ENCODE measurements around the gene ZNF500.

ZNF500 gene

DNA sequence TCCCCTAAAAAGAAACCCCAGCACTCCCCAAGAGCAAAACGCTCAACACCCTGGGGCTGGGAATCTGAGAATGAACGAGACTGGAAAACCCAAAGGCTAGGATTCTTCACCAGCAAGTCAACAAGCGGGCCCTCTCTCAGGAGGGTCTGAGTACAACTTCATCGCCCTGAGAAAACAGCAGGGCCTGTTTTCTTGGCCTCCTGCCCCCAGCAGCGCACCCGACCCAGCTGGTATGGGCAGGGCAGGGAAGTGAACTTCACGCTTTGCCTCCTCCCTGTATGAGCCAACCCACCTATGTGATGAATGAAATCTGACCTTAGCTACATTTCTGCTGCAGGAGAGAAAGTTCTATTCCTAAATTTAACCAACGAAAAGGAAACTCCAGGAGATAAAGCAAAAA is 62.5 kb downstream of the ZNF500 start:
- DNase-seq (ENCODE audit: low spot score): no peak

DNA sequence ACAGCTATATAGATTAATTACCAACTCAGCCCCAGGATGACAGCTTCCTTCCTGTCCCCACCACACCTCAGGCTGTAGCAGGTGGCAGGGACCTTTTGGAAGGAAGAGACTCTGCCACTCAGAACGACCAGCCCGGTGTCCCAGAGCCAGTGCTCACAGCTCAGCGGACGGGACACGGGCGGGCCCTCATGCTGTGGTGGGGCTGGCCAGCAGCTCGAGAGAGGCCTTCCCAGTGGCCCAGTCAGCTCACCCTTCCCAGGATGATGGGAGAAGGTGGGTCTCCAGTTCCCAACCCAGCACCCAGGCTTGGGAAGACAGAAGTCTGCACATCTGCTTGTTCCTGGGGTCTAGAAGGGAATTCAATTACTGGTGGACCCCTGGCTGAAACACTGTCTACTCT is 63.1 kb downstream of the ZNF500 start:
- no peak for DNase-seq (ENCODE audit: low spot score)

DNA sequence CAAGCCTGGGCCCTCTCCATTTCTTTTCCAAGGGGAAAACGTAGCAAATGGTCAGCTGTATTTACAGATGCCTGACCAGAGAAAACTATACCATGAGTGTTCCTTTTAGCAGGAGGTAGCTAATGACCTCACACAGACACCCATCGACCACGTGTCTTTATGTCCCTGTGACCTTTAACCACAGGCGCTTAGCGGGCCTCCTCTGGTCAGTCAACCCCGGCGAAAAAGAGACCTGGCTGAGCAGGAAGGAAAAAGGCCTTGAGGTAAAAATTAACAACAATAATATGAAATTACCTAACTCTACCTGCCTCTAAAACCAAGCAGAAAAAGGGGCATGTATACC is 64.5 kb downstream of the ZNF500 start:
- no peak for DNase-seq (ENCODE audit: low spot score)

DNA sequence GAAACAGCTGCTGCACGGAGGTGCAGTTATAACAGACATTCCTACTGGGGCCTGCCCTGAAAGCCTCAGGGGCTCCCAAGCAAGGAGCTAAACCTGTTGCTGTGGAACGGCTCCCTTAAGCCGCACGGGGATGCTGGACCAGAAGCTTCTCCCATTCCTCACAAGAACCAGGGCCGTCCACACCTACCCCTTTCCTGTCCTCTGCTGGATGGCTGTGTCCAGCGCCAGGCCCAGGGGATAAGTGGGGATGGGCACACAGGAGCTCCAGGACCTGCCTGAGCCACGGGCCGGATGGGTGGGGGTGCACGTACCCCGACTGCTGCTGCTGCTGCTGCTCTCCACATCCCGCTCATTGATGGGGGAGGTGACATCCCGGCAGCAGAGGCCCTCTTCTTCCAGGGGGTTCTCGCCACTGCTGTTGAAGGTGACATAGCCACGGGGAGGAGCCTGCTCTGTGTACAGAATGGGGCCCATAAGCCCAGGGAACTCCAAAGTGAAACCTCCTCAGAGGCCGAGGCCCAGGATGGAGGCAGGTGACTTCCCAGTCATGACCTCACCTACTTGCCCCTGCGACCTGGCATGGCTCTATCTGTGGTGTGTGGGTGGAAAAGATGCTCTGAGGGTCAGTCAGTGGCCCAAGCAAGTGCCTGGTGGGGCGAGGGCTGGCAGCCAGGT is 65.0 kb downstream of the ZNF500 start:
- DNase-seq (ENCODE audit: low spot score): no peak

DNA sequence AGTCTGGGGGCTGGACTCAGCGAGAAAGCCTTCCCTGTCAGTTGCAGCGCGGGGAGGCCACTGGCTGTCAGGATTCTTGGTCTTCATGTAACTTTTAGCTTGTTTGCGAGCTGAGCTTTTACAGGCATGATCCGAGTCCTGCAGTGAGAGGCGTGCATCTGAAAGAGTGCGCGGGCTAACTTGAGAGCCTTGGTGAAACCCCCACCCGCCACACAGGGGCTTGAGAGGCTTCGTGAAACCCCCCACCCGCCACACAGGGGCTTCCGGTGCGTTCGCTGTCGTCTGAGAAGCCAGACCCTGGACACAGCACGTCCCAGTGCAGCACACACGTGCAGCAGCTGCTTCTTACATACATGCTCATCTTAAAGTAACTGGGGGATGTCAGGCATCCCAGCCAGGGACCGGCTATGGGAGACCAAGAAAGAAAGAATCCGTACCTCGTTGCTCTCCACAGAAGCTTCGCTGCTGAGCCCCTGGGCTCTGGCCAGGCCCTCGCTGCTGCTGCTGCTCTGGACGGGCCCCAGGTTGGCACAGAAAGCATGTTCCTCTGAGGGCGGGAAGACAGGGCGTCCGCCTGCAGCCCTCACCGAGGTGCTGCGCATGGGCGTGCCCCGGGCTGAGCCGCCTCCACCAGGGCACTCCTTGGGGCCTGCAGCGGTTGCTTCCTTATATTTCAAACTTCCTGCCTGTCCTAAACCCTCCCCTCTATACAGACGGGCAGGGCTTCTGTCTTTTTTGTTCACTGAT is 65.8 kb downstream of the ZNF500 start:
- no peak for DNase-seq (ENCODE audit: low spot score)

DNA sequence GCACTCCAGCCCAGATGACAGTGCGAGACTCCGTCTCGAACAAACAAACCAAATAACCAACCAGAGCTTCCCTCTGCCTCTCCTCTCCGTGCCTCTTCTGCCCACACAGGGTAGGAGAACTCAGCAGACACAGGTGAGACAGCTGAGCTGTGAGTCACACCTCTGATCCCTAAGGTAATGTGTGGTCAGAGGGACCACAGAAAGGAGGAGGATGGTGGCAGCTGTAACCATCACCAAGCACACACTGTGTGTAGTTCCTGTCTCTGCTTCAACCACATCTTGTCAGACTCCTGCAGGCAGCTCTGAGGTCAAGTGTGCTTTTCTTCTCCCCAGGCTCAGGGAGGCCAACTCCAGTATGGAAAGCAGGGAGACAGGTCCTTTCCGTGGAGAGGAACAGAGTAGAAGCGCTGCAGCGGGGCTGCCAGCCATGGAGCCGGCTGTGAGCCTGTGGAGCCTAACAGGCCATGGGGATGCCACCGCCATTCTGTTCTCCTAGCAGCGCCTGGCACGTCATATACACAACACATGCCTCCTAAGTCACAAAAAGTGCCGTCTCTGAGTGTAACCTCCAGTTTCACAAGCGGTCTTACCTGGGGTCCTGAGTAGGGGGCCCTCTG is 66.5 kb downstream of the ZNF500 start:
- peak; percentile 52 for DNase-seq (ENCODE audit: low spot score)

DNA sequence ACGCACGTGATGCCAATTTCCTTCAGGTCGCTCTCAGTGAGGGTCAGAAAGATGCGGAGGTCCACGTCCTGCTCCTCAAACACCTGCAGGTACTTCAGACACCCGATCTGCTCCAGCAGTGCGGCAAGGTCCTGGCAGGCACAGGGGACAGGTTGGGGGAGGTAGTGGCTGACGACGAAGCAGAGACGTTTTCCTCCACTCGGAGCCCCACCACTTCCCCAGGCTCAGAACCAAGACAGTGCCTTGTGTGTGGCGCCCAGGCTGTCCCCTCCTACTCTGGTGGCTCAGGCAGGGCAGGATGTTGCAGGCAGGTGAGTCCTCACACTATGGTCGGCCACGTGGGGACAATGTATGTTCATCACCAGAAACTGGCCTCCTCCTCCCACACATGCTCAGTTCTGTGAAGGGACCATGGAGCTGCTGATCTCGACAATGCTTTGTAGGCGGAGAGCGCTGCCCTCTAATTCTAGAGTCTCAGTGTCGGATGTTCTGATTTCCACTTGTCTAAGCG is 67.9 kb downstream of the ZNF500 start:
- DNase-seq (ENCODE audit: low spot score): no peak

DNA sequence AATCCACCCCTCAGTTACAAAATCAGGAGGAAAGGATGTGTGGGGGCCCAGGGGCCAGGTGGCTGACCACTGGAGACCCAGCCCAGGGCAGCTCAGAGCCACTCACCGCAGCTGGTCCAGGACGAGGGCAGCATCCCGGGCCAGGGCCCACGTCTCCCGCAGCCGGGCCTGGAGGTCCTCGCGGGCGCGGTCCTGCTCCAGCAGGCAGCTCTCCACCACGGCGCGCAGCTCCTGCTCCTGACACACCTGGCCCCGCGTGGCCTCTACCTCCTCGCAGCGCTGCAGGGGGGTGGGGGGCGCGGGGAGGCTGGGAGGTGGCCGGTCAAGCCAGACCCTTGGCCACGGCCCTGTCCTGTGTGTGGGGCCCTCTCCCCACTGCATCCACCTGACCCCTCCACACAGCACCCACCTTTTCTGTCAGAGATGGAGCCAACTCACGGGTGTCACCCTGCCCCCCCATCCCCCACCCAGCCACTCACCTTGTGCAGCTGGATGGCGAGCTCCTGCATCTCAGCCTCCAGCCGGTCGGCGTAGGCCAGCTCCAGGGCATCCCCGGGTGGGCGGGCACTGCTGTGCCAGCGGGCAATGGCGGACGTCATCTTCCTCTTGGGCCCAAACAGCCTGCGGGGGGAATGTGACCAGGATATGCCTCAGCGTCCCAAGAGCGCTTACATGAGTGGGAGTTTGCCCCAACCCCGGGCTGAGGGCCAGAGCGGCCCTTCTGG is 68.5 kb downstream of the ZNF500 start:
- DNase-seq (ENCODE audit: low spot score): no peak

Measured in CD4-positive, alpha-beta T cell treated with Interleukin-15 for 4 hours (primary cell).